BJ (cell line): Measurements from ENCODE around the gene STAM2. TPM values are rescaled to one million over a fixed set of nuclear protein-coding genes. Genes with fewer than 3 reads are reported as not detected.
"Not testable (repeated sequence)": the region's sequence is repeated elsewhere in the genome, so short reads cannot be mapped to it uniquely, and the experiment has no call there.

ENCODE experiments used
- CTCF ChIA-PET: fragments of 350-600 bp; formaldehyde crosslinking; extraction: SDS; loops from one replicate; lab custom pipeline; 2021; ENCODE audit warnings: antibody characterized with exemption, inconsistent platforms; lab: Yijun Ruan, JAX
- POLR2A ChIA-PET: fragments of 300-600 bp; sonication (Branson Sonifier 250); formaldehyde crosslinking; extraction: SDS; loops from one replicate; lab custom pipeline; 2021; ENCODE audit warnings: antibody characterized with exemption; lab: Charles Lee
- DNase-seq: peaks from one replicate; pipeline ENCODE4 v3.0.0-alpha.2; 2011; ENCODE audit warnings: low read depth
- H3K27me3 ChIP-seq: 2 replicates; pipeline ENCODE4 v1.6.0; 2011; ENCODE audit warnings: low read length; ENCODE audit not compliant: control insufficient read depth, insufficient read depth
- H3K36me3 ChIP-seq: 2 replicates; pipeline ENCODE4 v1.5.1; 2011; ENCODE audit warnings: low read length; ENCODE audit not compliant: control insufficient read depth, insufficient read depth
- H3K4me3 ChIP-seq: 2 replicates; pipeline ENCODE4 v1.5.1; 2011; ENCODE audit warnings: low read depth, mild to moderate bottlenecking, control low read depth, low read length
- polyA plus RNA-seq: library from polyadenylated mRNA; depleted of rRNA; stranded (reverse); fragments of >200 nt; gene quantifications from 2 replicates; pipeline ENCODE4 v1.2.3, GENCODE V29; 2011
- TF ChIP-seq, protein P1 (sequence below): IDR thresholded peaks from 2 replicates; pipeline ENCODE4 v1.5.1; 2011; ENCODE audit warnings: low read depth, mild to moderate bottlenecking, control low read depth, inconsistent platforms, low read length, moderate library complexity; ENCODE audit not compliant: insufficient read depth

Gene STAM2
- polyA plus RNA-seq, 1 experiment = 12.4 TPM

DNA sequence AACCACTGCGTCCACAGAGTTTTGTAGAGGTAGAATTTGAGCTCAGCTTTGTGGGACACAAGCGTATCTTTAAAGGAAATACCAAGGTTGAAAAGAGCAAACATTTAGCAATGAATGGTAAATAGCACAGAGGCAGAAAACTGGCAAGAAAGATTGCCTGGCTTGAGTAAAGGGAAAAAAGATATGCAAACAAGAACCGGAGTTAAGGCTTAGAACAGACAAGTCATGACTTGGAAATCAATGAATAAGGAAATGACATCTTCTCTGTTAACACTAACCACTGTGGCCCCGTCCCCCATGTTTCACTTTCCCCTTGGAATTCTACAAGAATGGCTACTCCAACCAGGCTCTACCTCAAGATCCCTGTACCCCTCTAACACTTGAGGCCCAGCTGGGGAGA lies 3.8 kb downstream of the STAM2 start:
- DNase-seq = no peak
- Histone ChIP-seq H3K4me3 (no peak overlapping the region), H3K27me3 (no peaks in the 10 kb centered on the region), H3K36me3 (no peaks in the 10 kb centered on the region)
- ChIA-PET CTCF (no interaction called here), POLR2A (no interaction called here)
- TF ChIP-seq, protein P1, sequence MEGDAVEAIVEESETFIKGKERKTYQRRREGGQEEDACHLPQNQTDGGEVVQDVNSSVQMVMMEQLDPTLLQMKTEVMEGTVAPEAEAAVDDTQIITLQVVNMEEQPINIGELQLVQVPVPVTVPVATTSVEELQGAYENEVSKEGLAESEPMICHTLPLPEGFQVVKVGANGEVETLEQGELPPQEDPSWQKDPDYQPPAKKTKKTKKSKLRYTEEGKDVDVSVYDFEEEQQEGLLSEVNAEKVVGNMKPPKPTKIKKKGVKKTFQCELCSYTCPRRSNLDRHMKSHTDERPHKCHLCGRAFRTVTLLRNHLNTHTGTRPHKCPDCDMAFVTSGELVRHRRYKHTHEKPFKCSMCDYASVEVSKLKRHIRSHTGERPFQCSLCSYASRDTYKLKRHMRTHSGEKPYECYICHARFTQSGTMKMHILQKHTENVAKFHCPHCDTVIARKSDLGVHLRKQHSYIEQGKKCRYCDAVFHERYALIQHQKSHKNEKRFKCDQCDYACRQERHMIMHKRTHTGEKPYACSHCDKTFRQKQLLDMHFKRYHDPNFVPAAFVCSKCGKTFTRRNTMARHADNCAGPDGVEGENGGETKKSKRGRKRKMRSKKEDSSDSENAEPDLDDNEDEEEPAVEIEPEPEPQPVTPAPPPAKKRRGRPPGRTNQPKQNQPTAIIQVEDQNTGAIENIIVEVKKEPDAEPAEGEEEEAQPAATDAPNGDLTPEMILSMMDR = no peak

DNA sequence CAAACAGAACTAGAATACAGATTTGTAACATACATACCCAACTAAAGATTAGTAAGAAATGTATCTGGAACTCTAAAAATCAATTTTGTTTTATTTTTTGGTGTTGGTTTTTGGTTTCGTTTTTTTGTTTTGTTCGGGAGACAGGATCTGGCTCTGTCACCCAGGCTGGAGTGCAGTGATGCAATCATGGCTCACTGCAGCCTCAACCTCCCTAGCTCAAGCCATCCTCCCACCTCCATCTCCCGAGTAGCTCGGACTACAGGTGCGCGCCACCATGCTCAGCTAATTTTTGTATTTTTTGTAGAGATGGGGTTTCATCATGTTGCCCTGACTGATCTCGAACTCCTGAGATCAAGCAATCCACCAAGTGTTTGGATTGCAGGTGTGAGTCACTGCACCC lies 6.4 kb downstream of the STAM2 start:
- H3K4me3 ChIP-seq, H3K36me3 ChIP-seq, H3K27me3 ChIP-seq, POLR2A ChIA-PET, DNase-seq: not testable (repeated sequence)
- CTCF ChIA-PET = interaction anchor here (0.8 kb wide), 1 partner anchor 128 kb away, joined by 3 read pairs; no protein-coding TSS in a partner anchor

DNA sequence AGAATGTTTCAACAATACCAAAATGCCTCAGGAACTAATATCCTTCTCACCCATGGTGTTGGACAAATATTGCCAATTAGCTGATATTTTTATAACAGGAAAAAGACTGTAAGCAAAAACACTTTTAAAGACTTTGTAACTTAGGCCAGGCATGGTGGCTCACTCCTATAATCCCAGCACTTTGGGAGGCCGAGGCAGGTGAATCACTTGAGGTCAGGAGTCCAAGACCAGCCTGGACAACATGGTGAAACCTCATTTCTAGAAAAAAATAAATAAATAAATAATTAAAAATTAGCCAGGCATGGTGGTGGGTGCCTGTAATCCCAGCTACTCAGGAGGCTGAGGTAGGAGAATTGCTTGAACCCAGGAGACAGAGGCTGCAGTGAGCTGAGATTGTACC lies 8.1 kb downstream of the STAM2 start:
- POLR2A ChIA-PET, H3K4me3 ChIP-seq: not testable (repeated sequence)
- CTCF ChIA-PET = interaction anchor here (0.6 to 1.8 kb wide), 5 partner anchors 9 to 529 kb away, joined by 3 to 4 read pairs (median 3); no protein-coding TSS in a partner anchor

DNA sequence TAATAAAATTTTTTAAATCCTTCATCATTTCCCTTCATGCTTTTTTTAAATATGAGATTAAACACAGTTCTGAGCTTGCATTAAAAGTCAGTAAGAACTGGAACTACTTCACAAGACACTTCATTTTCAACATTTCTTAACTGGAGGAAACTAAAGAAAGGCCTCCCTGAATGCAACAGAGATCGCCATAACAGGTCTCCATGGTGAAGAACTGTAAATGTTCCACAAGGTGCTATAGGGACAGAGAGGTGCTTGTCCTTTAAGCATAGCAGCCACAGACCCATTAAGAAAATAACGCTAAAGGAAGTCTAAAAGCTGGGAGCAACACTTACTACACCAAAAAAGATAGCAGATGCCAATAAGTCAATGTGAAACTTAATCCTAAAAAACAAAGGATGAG lies 8.5 kb downstream of the STAM2 start:
- no peak overlapping the region for H3K4me3 ChIP-seq
- ChIA-PET CTCF (interaction anchor here (0.6 to 1.8 kb wide), 7 partner anchors 9 to 530 kb away, joined by 3 to 7 read pairs (median 3); no protein-coding TSS in a partner anchor), POLR2A (no interaction called here)

More for the DNA sequence above, 8.1 kb downstream of the STAM2 start:
- H3K36me3 ChIP-seq, DNase-seq, H3K27me3 ChIP-seq: not testable (repeated sequence)

DNA sequence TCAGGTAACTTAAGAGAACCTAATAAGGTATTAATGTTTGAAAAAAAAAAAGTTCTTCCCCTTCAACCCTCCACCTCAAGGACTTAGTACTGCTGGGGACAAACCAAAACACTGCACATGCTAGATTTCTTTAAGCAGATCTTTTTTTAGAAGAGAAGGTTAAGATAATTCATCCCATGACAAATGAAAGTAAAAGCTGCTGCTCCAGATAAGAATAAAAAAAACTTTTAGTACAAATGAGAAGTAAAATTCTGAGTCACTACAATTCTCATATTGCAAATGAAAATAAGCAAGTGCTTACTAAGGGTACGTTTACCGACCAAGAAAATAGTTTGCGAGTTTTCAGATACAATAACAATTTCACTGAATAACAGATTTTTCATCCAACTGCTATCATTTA lies 8.9 kb downstream of the STAM2 start:
- H3K27me3 ChIP-seq = no peaks in the 10 kb centered on the region
- TF ChIP-seq, protein P1 = no peak
- CTCF ChIA-PET = interaction anchor here (0.6 to 1.8 kb wide), 5 partner anchors 22 to 424 kb away, joined by 3 to 7 read pairs (median 4); no protein-coding TSS in a partner anchor
- no peak overlapping the region for H3K4me3 ChIP-seq
- no peak for DNase-seq
- POLR2A ChIA-PET = no interaction called here
- H3K36me3 ChIP-seq = no peaks in the 10 kb centered on the region

More for the DNA sequence above, 8.5 kb downstream of the STAM2 start:
- Histone ChIP-seq H3K27me3 (no peaks in the 10 kb centered on the region), H3K36me3 (no peaks in the 10 kb centered on the region)
- TF ChIP-seq, protein P1 = no peak
- no peak for DNase-seq

DNA sequence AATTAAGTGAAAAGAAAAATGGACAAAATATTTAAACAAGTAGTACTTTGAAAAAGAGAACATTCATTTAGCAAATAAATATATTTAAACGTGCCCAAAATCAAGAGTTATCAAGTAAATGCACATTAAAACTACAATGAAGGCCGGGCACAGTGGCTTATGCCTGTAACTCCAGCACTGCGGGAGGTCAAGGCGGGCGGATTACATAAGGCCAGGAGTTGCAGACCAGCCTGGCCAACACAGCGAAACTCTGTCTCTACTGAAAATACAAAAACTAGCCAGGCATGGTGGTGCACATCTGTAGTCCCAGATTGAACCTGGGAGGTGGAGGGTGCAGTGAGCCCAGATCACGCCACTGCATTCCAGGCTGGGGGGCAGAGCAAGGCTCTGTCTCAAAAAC lies 9.8 kb downstream of the STAM2 start:
- POLR2A ChIA-PET = interaction anchor here (0.6 kb wide), 1 partner anchor 10 kb away, joined by 3 read pairs; no protein-coding TSS in a partner anchor
- Histone ChIP-seq H3K4me3 (no peak overlapping the region), H3K36me3 (no peaks in the 10 kb centered on the region), H3K27me3 (no peaks in the 10 kb centered on the region)
- CTCF ChIA-PET = interaction anchor here (1.6 kb wide), 1 partner anchor 128 kb away, joined by 7 read pairs; no protein-coding TSS in a partner anchor
- TF ChIP-seq, protein P1 = no peak
- no peak for DNase-seq
